Tibial nerve (tissue), 4 donors: ENCODE data around the gene CABP4.

Source experiments
- EP300 ChIP-seq, 2 donors: sonication (generic); formaldehyde crosslinking; IDR thresholded peaks; one replicate each; pipeline ENCODE4 v1.6.1; 2017; ENCODE audit warnings: antibody characterized with exemption in 2 of 2, mild to moderate bottlenecking in 1 of 2
- POLR2A ChIP-seq, 2 donors: fragments of 450-650 bp; IDR thresholded peaks; one replicate each; pipeline ENCODE4 v1.6.1; 2017; ENCODE audit warnings: antibody characterized with exemption in 2 of 2, mild to moderate bottlenecking in 2 of 2, moderate library complexity in 2 of 2
- TF ChIP-seq, protein P1 (sequence below), 5 experiments: fragments of 200-600 bp in 3 of 5; fragments of 450-650 bp in 2 of 5; sonication (generic) in 3 of 5; IDR thresholded peaks; one replicate each; pipeline ENCODE4 v1.5.1; 2016 to 2019; ENCODE audit warnings: antibody characterized with exemption in 5 of 5, mild to moderate bottlenecking in 3 of 5, moderate library complexity in 2 of 5

DNA sequence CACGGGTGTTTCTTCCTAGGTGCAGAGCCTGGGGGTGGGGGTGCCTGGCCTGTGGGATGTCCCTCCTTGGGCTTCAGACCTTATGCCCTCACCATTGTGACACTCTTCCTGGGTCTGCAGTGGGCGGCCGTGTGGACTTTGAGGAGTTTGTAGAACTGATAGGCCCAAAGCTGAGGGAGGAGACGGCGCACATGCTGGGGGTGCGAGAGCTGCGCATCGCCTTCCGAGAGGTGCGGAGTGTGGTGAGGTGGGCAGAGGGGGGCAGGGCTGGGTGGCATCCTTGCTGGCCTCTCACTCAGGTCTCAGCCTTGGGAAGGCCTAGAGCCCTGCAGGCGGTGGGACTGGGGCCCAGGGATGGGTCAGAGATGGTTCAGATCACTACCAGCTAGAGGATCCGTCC, 2.3 kb downstream of the CABP4 start:
- TF ChIP-seq, protein P1, sequence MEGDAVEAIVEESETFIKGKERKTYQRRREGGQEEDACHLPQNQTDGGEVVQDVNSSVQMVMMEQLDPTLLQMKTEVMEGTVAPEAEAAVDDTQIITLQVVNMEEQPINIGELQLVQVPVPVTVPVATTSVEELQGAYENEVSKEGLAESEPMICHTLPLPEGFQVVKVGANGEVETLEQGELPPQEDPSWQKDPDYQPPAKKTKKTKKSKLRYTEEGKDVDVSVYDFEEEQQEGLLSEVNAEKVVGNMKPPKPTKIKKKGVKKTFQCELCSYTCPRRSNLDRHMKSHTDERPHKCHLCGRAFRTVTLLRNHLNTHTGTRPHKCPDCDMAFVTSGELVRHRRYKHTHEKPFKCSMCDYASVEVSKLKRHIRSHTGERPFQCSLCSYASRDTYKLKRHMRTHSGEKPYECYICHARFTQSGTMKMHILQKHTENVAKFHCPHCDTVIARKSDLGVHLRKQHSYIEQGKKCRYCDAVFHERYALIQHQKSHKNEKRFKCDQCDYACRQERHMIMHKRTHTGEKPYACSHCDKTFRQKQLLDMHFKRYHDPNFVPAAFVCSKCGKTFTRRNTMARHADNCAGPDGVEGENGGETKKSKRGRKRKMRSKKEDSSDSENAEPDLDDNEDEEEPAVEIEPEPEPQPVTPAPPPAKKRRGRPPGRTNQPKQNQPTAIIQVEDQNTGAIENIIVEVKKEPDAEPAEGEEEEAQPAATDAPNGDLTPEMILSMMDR (IDR thresholded peaks at IDR 0.05): no peak
- TF ChIP-seq POLR2A (IDR thresholded peaks at IDR 0.05): no peak
- TF ChIP-seq EP300 (IDR thresholded peaks at IDR 0.05): no peak
